Uterus (tissue), 4 donors: ENCODE data around the gene ASPHD1. TPM values are rescaled to one million over a fixed set of nuclear protein-coding genes. Genes with fewer than 3 reads are reported as not detected.
A peak's percentile ranks its signal among the peaks of the same experiment; 100 is the strongest.

Experiments
- DNase-seq, 2 donors: peaks; one replicate each; pipeline ENCODE4 v3.0.0-alpha.2; 2019 to 2020
- H3K27ac ChIP-seq, 2 donors: fragments of 200-600 bp; sonication (generic); 1 replicate in 1 of 2; 2 replicates in 1 of 2; pipeline ENCODE4 v1.5.1; 2016 to 2018
- H3K27me3 ChIP-seq, 2 donors: fragments of 200-600 bp; sonication (generic); one replicate each; pipeline ENCODE4 v1.5.1; 2018 to 2019; ENCODE audit warnings: control low read depth in 1 of 2
- H3K36me3 ChIP-seq, 2 donors: fragments of 200-600 bp; sonication (generic); one replicate each; pipeline ENCODE4 v1.5.1; 2019; ENCODE audit warnings: control low read depth in 1 of 2
- H3K4me1 ChIP-seq, 2 donors: fragments of 200-600 bp; sonication (generic); one replicate each; pipeline ENCODE4 v1.5.1; 2018 to 2019; ENCODE audit warnings: control low read depth in 1 of 2
- H3K4me3 ChIP-seq, 2 donors: fragments of 200-600 bp; sonication (generic); 1 replicate in 1 of 2; 2 replicates in 1 of 2; pipeline ENCODE4 v1.5.1; 2018 to 2019; ENCODE audit warnings: mild to moderate bottlenecking in 1 of 2
- H3K9me3 ChIP-seq, 2 donors: fragments of 200-600 bp; sonication (generic); one replicate each; pipeline ENCODE4 v1.5.1; 2019; ENCODE audit warnings: control low read depth in 1 of 2
- CTCF ChIP-seq, 4 experiments: fragments of 200-600 bp in 2 of 4; fragments of 450-650 bp in 2 of 4; sonication (generic) in 2 of 4; IDR thresholded peaks; one replicate each; pipeline ENCODE4 v1.5.1; 2016 to 2019; ENCODE audit warnings: antibody characterized with exemption in 4 of 4, mild to moderate bottlenecking in 2 of 4, moderate library complexity in 1 of 4
- POLR2A ChIP-seq, 2 donors: fragments of 450-650 bp; IDR thresholded peaks; one replicate each; pipeline ENCODE4 v1.6.1; 2016; ENCODE audit warnings: antibody characterized with exemption in 2 of 2, mild to moderate bottlenecking in 1 of 2, moderate library complexity in 1 of 2
- intact Hi-C: fragments of 100-400 bp; cut with DNase I; formaldehyde crosslinking; loops from one replicate; pipeline ENCODE4 v1.15.1; 2023; ENCODE audit warnings: low total_unique reads
- total RNA-seq, 4 donors: library from RNA; depleted of rRNA in 3 of 4; stranded (reverse); fragments of >200 nt in 3 of 4; gene quantifications; one replicate each; pipeline versions ENCODE4 v1.1.0 to v1.2.4, GENCODE V29; 2014 to 2023
- donor health status: DM: yes; HTN: yes; CAD: no.

Gene ASPHD1
- total RNA-seq, 4 donors from 2014 or later = 0.61 to 1.0 (median 1.0) TPM; not detected in 1

- H3K27ac ChIP-seq = no peak overlapping the region
- intact Hi-C loops = no loop called here
These were observed 43.0 kb upstream of the ASPHD1 start for GRCh38 chr16:29857133-29857760.

GRCh38 chr16:29858149-29858849 lies 42.0 kb upstream of the ASPHD1 start:
- H3K4me1 ChIP-seq = peaks cover 0 to 15% of the 10 kb centered on the region in 2 donors
- TF ChIP-seq CTCF (IDR thresholded peaks at IDR 0.05) (no peak), POLR2A (IDR thresholded peaks at IDR 0.05) (no peak)
- no peak overlapping the region for H3K4me3 ChIP-seq
- no peak for DNase-seq
- no peaks in the 10 kb centered on the region for H3K27me3 ChIP-seq
- H3K9me3 ChIP-seq = no peaks in the 10 kb centered on the region
- H3K27ac ChIP-seq = no peak overlapping the region
- intact Hi-C loops = no loop called here
- H3K36me3 ChIP-seq = no peaks in the 10 kb centered on the region

More at GRCh38 chr16:29857133-29857760, 43.0 kb upstream of the ASPHD1 start:
- Histone ChIP-seq H3K36me3 (no peaks in the 10 kb centered on the region), H3K4me3 (no peak overlapping the region), H3K27me3 (no peaks in the 10 kb centered on the region), H3K9me3 (no peaks in the 10 kb centered on the region), H3K4me1 (peaks cover 0 to 15% of the 10 kb centered on the region in 2 donors)
- no peak for DNase-seq
- TF ChIP-seq CTCF (IDR thresholded peaks at IDR 0.05) = no peak
- TF ChIP-seq POLR2A (IDR thresholded peaks at IDR 0.05) = no peak

GRCh38 chr16:29858974-29859373 lies 41.3 kb upstream of the ASPHD1 start:
- intact Hi-C loops = no loop called here
- no peak for DNase-seq
- H3K27ac ChIP-seq = no peak overlapping the region
- peaks cover 0 to 15% of the 10 kb centered on the region in 2 donors for H3K4me1 ChIP-seq
- no peak overlapping the region for H3K4me3 ChIP-seq
- H3K36me3 ChIP-seq = no peaks in the 10 kb centered on the region
- no peaks in the 10 kb centered on the region for H3K9me3 ChIP-seq
- no peaks in the 10 kb centered on the region for H3K27me3 ChIP-seq
- TF ChIP-seq POLR2A (IDR thresholded peaks at IDR 0.05) = no peak
- no peak for TF ChIP-seq CTCF (IDR thresholded peaks at IDR 0.05)

- Histone ChIP-seq H3K4me1 (peaks cover 0 to 15% of the 10 kb centered on the region in 2 donors), H3K27me3 (no peaks in the 10 kb centered on the region), H3K4me3 (no peak overlapping the region), H3K27ac (no peak overlapping the region), H3K9me3 (no peaks in the 10 kb centered on the region), H3K36me3 (no peaks in the 10 kb centered on the region)
- no peak for DNase-seq
- TF ChIP-seq CTCF (IDR thresholded peaks at IDR 0.05) = no peak
- TF ChIP-seq POLR2A (IDR thresholded peaks at IDR 0.05) = no peak
- intact Hi-C loops = no loop called here
These were observed 40.1 kb upstream of the ASPHD1 start for GRCh38 chr16:29860218-29860617.

GRCh38 chr16:29862383-29862883 lies 37.9 kb upstream of the ASPHD1 start:
- no peaks in the 10 kb centered on the region for H3K27me3 ChIP-seq
- intact Hi-C loops = no loop called here
- no peaks in the 10 kb centered on the region for H3K36me3 ChIP-seq
- H3K4me3 ChIP-seq = peak overlapping the region; percentile 81 to 96
- no peaks in the 10 kb centered on the region for H3K9me3 ChIP-seq
- no peak for DNase-seq
- TF ChIP-seq POLR2A (IDR thresholded peaks at IDR 0.05) (no peak), CTCF (IDR thresholded peaks at IDR 0.05) (peak in 1 of 4 experiments; percentile 14)
- H3K27ac ChIP-seq = peak overlapping the region; percentile 91 to 97
- peaks cover 0 to 15% of the 10 kb centered on the region in 2 donors for H3K4me1 ChIP-seq
